Measurements from ENCODE around the gene CITED1.

Gene CITED1

GRCh38 chrX:72268597-72269365 lies 36.9 kb downstream of the CITED1 start:
- DNase-seq (ENCODE audit: low spot score), result no peak
- no peak for TF ChIP-seq CTCF (IDR thresholded peaks at IDR 0.05; ENCODE audit: extremely low read depth, missing control alignments)

GRCh38 chrX:72265263-72265662 lies 40.5 kb downstream of the CITED1 start:
- no peak for TF ChIP-seq CTCF (IDR thresholded peaks at IDR 0.05; ENCODE audit: extremely low read depth, missing control alignments)
- DNase-seq (ENCODE audit: low spot score), result no peak

GRCh38 chrX:72262077-72262476 lies 43.6 kb downstream of the CITED1 start:
- TF ChIP-seq CTCF (IDR thresholded peaks at IDR 0.05; ENCODE audit: extremely low read depth, missing control alignments), result no peak
- no peak for DNase-seq (ENCODE audit: low spot score)

- no peak for TF ChIP-seq CTCF (IDR thresholded peaks at IDR 0.05; ENCODE audit: extremely low read depth, missing control alignments)
- DNase-seq (ENCODE audit: low spot score), result no peak
Measured at GRCh38 chrX:72260448-72260847, 45.3 kb downstream of the CITED1 start.

- no peak for TF ChIP-seq CTCF (IDR thresholded peaks at IDR 0.05; ENCODE audit: extremely low read depth, missing control alignments)
- no peak for DNase-seq (ENCODE audit: low spot score)
Measured at GRCh38 chrX:72258174-72258573, 47.5 kb downstream of the CITED1 start.

GRCh38 chrX:72255864-72256263 lies 49.9 kb downstream of the CITED1 start:
- DNase-seq (ENCODE audit: low spot score), result no peak
- TF ChIP-seq CTCF (IDR thresholded peaks at IDR 0.05; ENCODE audit: extremely low read depth, missing control alignments), result no peak

- TF ChIP-seq CTCF (IDR thresholded peaks at IDR 0.05; ENCODE audit: extremely low read depth, missing control alignments), result no peak
- no peak for DNase-seq (ENCODE audit: low spot score)
Measured at GRCh38 chrX:72255445-72255844, 50.3 kb downstream of the CITED1 start.
